GM18508 (cell line): ENCODE measurements around the gene NAV3.

Experiments used
- ATAC-seq: cut with Tn5 transposase; IDR thresholded peaks from one replicate; pipeline ENCODE4 v1.9.1; 2021; ENCODE audit warnings: moderate number of reproducible peaks; ENCODE audit not compliant: insufficient read depth, unreplicated experiment

The NAV3 gene

DNA sequence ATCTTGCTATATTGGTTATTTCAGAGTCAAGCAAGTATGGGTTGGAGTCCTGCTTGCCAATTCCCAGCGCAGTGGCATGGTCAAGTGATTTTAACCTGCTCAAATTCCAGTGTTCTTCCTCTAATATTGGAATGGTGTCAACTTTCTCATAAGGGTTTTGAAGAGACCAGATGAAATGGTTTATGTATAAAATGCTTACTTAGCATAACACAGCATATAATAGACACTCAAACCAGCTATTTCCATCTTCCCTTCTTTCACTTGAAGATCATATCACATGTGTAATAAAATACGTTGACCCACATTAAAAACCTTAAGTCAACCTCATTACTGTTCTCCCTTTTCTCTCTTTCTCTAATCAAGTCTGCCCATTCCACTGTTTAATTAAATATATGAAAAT is 144.0 kb downstream of the NAV3 start:
- ATAC-seq, result no peak

DNA sequence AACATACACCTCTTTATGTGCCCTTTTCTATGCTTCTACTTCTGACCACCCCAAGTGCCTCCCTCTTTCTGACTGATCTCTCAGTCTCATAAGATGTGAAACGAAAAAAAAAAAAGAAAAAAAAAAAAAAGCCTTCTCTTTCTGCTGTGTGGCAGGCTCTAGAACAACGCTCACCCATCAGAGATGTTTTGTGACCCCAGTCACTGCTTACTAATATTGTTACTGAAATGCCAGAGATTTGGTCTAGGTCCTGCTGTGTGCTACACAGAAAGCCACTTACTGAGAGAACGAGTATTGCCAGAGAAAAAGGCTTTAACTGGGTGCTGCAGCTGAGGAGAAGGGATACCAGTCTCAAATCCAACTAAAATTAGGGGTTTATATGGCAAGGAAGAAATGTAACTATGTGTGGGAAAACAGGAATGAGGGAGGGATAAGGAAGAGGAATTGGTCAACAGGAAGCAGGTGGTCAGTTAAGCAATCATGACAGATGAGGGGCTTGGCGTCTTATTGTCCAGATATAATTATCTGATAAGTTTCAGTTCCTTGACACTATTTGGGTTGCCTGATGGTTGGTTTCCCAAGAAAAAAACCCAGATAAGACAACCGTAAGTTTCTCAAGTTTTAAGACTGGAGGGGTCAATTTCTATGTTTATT is 149.0 kb downstream of the NAV3 start:
- no peak for ATAC-seq

DNA sequence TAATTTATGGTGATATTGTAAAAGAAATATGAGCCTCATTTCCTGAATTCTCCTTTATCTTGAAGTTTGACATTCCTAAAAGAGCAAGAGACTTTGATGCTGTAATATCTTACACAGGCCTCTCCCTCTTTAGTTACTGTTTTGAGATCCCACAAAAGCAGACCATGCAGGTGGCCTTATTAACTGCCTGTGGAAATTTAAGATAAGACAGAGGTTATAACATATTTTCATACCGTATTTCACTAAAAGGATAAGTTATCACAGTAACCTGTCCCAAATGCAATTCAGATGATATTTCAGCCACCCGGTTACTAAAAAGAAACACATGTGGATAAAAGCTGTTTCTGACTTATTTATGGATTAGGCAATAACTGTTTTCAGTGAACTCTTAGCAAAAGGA is 150.1 kb downstream of the NAV3 start:
- no peak for ATAC-seq

DNA sequence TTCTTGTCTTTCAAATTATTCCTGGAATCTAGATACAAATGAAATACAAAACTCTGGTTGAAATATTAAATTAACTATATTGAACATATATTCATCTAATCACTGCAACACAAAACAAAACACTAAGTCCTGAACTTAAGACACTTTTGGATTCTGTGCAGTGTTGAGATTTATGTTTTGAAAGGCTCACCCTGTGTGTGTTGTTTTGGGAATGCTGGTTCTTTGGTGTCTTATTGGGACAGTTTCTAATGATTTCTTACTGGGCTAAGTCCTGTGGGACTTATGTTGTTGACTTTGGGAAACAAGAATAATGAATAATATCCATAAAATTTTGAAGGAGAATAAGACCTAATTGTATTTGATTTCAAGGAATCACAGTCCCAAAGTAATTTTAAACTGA is 153.2 kb downstream of the NAV3 start:
- no peak for ATAC-seq

DNA sequence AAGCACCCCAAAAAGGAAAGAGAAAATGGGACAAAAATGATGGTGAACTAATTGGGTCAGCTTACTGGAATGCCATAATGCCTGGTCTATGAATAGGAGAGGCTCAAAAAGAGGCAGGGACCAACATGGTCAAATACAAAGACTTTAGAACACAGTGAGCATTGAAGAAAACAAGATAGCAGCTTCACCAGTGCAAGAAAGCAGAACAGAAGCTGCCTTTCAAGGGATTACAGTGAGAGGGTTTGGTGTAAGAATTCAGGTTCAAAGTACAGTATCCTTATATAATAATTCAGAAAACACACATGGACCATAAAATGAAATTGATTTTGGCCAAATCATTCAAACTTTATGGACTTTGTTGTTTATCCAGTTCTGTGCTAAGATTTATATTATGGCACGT is 162.1 kb downstream of the NAV3 start:
- ATAC-seq, result no peak

DNA sequence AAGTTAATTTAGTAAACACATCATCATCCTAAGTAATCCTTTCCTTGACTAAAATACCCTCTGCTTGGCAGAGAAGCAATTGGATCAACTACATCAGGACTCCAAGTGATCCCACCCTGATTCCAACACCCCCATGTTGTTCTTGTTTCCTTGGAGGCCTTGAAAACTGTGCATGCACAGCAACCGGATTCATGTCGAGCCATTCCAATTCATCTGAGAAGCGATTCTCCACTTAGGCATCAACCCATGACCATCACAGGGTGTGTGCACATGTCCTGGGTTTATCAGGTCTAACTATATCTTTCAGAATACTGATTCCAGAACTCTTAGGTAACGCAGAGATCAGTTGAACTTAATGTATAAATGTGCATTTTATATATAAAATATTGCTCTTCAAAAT is 163.0 kb downstream of the NAV3 start:
- ATAC-seq, result no peak

DNA sequence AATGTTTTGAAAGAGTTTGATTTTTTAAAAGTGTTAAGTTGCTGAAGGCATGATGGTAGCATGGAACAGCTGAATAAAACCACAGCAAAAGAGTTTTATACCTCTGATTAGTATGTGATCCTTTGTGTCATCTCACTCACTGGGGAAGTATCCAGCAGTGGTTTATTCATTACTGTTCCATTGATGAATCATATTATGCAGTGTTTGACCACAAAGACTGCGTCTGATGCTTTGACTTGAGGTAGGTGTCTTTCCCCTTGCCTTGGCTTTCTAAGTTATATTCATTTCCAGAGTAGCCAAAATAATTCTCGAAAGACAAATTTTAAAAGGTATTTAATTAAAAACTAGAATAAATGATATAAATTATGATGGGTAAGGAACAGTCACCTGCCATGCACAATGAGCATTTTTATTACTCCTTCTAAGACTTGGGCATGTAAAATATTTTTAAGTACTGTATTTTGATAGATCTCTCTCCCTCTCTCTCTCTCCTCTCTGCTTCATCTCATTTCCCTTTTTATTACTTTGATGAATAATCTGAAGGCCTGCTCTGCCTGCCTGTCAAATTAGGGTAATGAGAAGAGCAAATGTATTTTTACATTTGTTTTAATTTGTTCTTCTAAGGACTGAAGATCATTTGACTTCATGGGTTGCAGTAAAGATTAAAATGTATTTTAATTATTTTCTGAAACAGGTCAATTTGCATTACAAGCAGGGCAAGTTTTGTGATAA is 164.9 kb downstream of the NAV3 start:
- ATAC-seq, result peak; percentile 89

DNA sequence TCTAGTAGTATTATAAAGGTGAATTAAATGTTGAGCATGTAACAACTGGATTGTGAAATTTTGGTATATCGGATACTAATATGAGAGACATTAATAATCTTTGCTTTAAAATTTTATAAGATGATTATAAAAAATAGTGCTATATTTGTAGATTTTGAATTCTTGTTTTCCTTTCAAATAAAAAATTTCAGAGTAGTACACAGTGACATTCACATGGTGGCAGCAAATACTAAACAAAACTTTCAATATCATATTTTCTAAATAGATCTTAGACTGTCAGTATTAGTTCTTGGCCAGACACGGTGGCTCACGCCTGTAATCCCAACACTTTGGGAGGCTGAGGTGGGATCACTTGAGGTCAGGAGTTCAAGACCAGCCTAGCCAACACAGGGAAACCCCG is 166.0 kb downstream of the NAV3 start:
- no peak for ATAC-seq

DNA sequence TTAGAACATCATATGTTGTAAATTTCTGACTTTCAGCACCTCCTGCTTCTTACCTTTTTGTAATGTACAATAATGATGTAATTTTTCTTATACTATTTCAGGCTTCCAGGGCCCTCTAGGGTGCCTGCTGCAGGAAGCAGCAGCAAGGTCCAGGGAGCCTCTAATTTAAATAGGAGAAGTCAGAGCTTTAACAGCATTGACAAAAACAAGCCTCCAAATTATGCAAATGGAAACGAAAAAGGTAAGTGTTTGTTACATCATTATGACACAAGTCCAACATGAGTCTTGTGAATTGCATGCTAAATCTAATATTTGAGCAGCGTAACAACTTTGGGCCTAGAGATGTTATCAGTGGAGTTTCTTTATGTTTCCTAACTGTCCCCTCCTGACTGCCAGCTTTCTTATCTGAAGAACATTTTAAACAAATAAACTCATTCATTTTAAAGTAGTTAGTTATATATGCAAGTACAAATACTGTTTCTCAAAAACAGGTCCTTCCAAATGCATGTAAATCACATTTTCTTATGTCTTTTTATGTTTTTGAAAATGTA is 167.6 kb downstream of the NAV3 start:
- ATAC-seq, result no peak

DNA sequence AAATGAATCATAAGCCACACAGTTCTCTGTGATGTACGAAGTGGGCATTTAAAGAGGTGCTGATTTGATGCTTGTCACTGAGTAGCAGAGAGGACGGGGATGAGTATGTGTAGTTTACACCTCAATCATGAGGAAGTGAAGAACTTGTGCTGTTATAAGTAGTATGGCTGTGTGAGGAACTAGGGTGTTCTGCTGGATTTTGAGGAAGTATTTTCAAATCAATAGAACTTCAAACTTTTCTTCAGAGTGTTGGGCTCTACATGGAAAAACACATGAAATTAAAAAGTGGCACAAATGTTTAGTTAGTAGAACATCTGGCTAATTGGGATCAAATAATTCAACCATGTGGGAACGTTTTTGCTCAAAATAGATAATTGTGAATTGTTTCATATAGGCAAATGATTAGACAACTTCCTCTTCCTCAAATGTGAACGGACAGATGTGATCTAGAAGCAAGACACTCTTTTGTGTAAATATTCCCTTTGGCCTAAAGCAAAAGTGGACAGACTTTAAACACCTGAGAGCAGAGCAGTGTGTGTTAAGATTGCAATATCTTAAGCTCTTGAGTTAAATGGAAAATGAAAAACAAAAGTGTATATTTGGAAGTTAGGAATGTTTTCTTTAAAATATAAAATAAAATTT is 168.5 kb downstream of the NAV3 start:
- ATAC-seq, result peak; percentile 66

DNA sequence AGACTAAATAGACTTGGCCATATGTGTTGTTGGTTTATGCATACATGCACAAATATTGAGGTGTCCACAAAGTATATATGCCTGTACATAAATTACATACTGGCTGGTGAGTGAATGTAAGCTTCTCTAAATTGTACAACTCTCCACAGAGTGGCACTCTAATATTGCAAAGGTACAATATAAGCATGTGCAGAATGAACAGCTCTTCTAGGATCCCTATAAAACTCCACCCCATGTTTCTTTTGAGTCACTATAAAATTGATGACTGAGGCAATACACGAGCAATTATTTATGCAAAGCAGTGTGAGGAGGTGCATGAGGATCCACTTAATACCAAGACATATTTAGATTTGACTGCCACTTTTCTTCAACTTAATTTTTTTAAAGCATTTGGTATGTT is 172.2 kb downstream of the NAV3 start:
- no peak for ATAC-seq

DNA sequence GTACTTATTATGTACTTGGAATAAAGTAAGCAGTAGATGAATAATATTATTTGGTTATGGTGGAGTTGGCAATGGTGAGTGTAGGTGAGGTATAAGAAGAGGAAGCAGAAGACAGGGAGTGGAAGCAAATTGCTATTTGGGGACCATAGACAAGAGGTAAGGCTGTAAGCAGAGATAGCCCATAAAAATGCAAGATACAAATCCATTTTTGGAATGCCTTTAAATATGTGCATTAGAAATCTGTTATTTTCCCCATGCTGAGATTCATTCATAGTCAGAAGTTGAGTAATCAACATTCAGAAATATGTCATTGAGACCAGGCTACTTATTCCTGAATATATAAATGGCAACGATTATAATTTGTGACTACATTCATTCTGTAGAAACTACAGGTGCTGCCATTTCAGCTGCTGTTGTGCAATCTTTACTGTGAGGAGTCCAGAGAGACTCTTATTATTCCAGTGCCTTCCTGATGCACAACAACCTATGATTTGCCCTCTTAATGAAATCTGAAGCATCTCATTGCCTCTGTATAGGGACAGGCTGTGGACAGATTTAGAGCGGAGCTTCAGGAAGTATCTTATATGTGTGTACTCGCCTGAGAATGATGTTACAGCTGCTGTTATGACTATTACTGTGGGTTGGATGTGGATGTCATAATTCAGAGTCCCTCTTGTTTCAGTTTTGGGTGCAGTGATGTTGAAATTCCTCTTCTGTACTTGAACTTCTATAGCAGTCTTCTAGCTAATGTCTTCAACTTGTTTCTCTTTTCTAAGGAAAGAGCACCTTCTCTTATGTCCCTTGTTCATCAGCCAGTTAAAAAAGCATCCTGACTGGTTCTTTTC is 173.8 kb downstream of the NAV3 start:
- no peak for ATAC-seq

DNA sequence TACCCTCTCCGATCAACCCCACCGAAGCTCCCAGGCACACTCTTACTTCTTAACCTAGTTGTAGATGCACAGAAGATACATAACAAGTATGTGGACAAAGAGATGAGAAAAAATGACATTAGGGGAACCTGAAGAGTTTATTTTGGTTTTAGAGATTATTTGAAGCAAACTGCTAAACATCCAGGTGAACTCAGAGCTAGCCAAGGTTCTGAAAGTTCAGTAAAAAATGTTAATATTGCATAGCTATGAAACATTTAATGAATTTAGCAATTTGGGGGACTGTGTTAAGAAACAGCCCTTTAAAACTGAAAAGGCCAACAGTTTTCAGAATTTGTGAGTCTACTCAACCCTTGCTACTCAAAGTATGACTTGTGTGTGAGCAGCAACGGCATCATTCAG is 174.4 kb downstream of the NAV3 start:
- no peak for ATAC-seq

DNA sequence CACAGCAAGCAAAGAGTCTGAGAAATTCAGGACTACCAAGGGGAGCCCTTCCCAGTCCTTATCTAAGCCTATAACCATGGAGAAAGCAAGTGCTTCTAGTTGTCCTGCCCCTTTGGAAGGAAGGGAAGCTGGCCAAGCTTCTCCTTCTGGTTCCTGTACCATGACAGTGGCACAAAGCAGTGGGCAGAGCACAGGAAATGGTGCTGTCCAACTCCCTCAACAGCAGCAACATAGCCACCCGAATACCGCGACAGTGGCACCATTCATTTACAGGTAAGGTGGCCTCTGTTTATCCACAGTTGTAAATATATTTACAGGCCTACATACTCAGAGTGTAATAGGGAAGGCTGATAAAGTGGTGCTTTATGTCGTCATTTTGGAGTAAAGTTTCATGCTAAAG is 176.5 kb downstream of the NAV3 start:
- no peak for ATAC-seq

DNA sequence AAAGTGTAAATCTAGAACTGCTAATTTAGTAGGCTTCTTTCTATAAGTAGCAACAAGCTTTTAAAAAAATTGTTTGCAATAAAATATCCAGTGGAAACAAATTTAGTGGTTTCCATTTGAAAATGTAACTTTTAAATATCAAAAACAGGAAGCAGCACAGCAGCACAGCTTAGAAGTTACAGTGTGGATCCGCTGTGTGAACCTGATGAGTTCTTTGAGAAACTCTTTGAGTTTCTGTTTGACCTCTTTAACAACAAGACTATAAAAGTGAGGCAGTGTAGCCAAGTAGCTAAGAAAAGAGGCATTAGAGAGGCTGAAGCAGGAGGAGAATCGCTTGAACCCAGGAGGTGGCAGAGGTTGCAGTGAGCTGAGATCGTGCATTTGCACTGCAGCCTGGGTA is 178.3 kb downstream of the NAV3 start:
- ATAC-seq, result no peak

DNA sequence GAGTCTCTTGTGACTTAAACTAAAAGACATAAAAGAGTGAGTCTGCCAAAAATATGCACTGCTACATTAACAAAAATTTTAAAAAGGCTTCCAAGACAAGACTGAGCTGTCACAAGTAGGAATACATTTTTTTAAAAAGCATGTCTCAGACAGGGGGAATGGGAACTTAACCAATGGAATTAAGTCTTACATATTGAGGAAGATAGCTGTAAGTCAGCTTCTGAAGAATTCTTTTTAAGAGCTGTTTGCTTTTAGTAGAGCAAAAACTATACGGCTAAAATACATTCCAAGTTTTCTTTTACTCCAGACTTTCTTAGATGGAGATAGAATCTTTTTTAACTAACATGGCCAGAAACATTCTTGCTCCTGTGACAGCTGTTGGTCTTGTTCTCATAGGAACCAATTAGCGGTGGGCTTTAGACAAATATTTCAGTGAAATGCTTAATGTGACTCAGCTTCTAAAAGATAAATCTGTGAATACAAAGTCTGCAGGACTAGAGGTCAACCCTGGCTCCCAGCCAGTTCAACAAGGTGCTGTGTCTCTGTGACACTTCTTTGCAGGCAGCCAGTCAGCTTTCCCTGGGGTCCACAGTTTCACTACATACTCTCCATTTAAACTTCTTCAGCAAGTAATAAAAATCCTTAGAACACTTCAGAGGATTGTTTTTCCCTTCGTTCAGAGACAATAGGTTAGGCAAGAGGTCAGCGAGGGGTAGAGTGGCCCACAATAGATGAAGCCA is 187.6 kb downstream of the NAV3 start:
- no peak for ATAC-seq

DNA sequence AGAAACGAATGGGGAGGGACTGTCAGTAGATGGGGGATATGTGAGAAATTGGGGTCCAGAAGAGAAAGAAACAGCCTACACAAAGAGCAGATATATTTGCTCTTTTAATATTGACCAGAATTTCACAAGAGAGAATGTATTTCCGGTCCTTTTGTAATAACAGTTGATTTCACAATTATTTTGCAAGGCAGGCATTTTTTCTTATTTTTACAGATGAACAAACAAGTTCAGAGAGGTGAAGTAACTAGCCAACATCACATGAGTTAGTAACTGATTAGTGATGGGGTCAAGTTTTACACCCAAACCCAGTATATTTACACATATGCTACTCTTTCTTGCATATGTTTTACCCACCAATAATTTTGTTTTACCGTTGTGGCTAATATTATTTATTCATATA is 188.2 kb downstream of the NAV3 start:
- no peak for ATAC-seq

DNA sequence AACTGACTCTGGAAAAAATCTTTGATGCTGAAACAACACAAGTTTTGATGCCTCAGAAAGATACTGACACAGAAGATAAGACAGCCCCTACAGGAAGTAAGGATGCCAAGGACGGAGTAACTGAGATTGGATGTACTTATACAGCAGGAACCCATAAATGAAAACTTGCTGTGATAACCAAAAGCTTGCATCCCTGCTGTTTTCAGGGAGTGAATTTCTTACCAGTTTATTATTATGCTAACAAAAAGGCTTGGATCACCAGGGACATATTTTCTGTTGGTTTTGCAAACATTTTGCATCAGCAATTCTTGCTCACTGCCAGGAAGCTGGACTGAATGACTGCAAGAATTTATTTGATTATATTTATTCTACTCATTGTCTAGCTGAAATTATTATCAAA is 197.7 kb downstream of the NAV3 start:
- no peak for ATAC-seq

DNA sequence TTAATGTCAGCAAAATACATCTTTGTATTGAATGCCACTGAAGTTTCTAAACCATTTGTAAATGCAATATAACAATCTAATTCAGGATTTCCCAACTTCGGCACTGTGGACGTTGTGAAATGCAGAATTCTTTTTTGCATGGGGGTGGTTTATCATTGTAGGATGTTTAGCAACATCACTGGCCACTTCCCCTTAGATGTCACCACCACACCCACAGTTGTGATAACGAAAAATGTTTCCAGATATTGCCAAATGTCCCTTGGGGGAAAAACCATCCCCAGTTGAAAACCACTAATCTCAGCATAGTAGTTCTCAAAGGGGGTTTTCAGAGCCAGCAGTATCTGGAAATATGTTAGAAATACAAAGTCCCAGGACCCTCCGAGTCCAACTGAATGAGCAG is 203.3 kb downstream of the NAV3 start:
- ATAC-seq, result no peak
